ENCODE results near the gene ZFAND2B. TPM values are rescaled to one million over a fixed set of nuclear protein-coding genes. Genes with fewer than 3 reads are reported as not detected.

The ZFAND2B gene
- total RNA-seq, 1 donor from 2014 or later, result 29.8 TPM

GRCh38 chr2:219160186-219161017 lies 46.2 kb upstream of the ZFAND2B start, which contains the start of gene NHEJ1:
Gene NHEJ1, minus strand, starts transcription at chr2:219160815. Its CDS starts 2,453 bp downstream, at chr2:219158362.
- Mint-ChIP-seq H3K4me3 (ENCODE audit: unreplicated experiment) (peak within 1 kb of the TSS; percentile 79), H3K4me1 (ENCODE audit: low read depth) (peaks cover 29% of the 10 kb centered on the region), H3K27ac (ENCODE audit: unreplicated experiment) (peak within 1 kb of the TSS; percentile 96), H3K27me3 (ENCODE audit: low read depth) (no peaks in the 10 kb centered on the region), H3K9me3 (ENCODE audit: low read depth) (no peaks in the 10 kb centered on the region), H3K36me3 (ENCODE audit: low read depth) (peaks cover 5% of the 10 kb centered on the region)
- TF ChIP-seq, protein P1, sequence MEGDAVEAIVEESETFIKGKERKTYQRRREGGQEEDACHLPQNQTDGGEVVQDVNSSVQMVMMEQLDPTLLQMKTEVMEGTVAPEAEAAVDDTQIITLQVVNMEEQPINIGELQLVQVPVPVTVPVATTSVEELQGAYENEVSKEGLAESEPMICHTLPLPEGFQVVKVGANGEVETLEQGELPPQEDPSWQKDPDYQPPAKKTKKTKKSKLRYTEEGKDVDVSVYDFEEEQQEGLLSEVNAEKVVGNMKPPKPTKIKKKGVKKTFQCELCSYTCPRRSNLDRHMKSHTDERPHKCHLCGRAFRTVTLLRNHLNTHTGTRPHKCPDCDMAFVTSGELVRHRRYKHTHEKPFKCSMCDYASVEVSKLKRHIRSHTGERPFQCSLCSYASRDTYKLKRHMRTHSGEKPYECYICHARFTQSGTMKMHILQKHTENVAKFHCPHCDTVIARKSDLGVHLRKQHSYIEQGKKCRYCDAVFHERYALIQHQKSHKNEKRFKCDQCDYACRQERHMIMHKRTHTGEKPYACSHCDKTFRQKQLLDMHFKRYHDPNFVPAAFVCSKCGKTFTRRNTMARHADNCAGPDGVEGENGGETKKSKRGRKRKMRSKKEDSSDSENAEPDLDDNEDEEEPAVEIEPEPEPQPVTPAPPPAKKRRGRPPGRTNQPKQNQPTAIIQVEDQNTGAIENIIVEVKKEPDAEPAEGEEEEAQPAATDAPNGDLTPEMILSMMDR (IDR thresholded peaks at IDR 0.05), result peak; percentile 99
- peak; percentile 98 for DNase-seq (ENCODE audit: low spot score)

GRCh38 chr2:219161097-219161496 lies 45.5 kb upstream of the ZFAND2B start:
- Mint-ChIP-seq H3K4me3 (ENCODE audit: unreplicated experiment) (peak overlapping the region; percentile 79), H3K36me3 (ENCODE audit: low read depth) (peaks cover 5% of the 10 kb centered on the region), H3K9me3 (ENCODE audit: low read depth) (no peaks in the 10 kb centered on the region), H3K27me3 (ENCODE audit: low read depth) (no peaks in the 10 kb centered on the region), H3K4me1 (ENCODE audit: low read depth) (peaks cover 29% of the 10 kb centered on the region), H3K27ac (ENCODE audit: unreplicated experiment) (peak overlapping the region; percentile 96)
- no peak for DNase-seq (ENCODE audit: low spot score)
- TF ChIP-seq, protein P1 (IDR thresholded peaks at IDR 0.05), result no peak

GRCh38 chr2:219163156-219163555 lies 43.4 kb upstream of the ZFAND2B start:
- Mint-ChIP-seq H3K36me3 (ENCODE audit: low read depth) (no peaks in the 10 kb centered on the region), H3K4me1 (ENCODE audit: low read depth) (peaks cover 26% of the 10 kb centered on the region), H3K9me3 (ENCODE audit: low read depth) (no peaks in the 10 kb centered on the region), H3K27me3 (ENCODE audit: low read depth) (no peaks in the 10 kb centered on the region), H3K4me3 (ENCODE audit: unreplicated experiment) (no peak overlapping the region), H3K27ac (ENCODE audit: unreplicated experiment) (no peak overlapping the region)
- no peak for DNase-seq (ENCODE audit: low spot score)
- TF ChIP-seq, protein P1 (IDR thresholded peaks at IDR 0.05), result no peak

DNA sequence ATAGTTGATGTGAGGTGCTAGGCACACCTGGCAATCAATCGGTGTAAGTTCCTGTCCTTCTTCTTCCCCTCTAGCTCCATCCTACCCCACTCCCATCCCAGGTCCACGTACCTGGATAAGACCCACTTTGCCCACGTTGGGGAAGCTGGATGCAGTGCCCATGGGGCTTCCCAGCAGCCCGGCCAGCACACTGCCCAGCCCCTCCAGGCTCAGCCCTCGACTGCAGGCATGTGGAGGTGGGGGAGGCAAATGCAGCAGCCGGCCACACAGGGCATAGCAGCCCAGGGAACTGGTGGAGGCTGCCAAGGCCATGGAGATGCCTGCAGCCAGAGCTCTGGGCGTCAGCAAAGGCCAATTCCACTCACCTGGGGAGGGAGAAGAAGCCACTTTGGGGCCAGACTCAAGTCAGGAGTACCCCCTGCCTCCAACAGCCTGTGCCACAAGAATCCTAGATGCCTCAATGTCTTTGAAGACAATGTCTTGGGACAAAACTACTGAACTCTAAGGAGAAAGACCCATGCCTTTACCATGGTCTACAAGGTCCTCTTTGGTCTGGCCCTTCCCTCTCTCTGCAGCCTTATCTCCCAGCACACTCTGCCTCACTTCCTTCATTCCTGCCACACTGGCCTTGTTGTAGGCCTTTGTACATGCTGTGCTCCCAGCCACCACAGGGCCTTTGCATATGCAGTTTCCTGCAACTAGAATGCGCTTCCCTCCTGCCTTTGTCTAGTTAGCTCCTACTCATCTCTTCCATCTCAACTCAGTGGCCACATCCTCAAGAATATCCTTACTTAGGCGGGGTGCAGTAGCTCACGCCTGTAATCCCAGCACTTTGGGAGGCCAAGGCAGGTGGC lies 41.3 kb upstream of the ZFAND2B start:
- H3K4me3 Mint-ChIP-seq (ENCODE audit: unreplicated experiment), result no peak overlapping the region
- no peaks in the 10 kb centered on the region for H3K27me3 Mint-ChIP-seq (ENCODE audit: low read depth)
- H3K9me3 Mint-ChIP-seq (ENCODE audit: low read depth), result no peaks in the 10 kb centered on the region

More for the DNA sequence above, 41.3 kb upstream of the ZFAND2B start:
- DNase-seq (ENCODE audit: low spot score), result no peak
- TF ChIP-seq, protein P1 (IDR thresholded peaks at IDR 0.05), result no peak
- Mint-ChIP-seq H3K27ac (ENCODE audit: unreplicated experiment) (no peak overlapping the region), H3K4me1 (ENCODE audit: low read depth) (peaks cover 9% of the 10 kb centered on the region), H3K36me3 (ENCODE audit: low read depth) (no peaks in the 10 kb centered on the region)

Measured in chondrocyte (in vitro differentiated cells).